Measurements from ENCODE around the gene RNF167.

The RNF167 gene

DNA sequence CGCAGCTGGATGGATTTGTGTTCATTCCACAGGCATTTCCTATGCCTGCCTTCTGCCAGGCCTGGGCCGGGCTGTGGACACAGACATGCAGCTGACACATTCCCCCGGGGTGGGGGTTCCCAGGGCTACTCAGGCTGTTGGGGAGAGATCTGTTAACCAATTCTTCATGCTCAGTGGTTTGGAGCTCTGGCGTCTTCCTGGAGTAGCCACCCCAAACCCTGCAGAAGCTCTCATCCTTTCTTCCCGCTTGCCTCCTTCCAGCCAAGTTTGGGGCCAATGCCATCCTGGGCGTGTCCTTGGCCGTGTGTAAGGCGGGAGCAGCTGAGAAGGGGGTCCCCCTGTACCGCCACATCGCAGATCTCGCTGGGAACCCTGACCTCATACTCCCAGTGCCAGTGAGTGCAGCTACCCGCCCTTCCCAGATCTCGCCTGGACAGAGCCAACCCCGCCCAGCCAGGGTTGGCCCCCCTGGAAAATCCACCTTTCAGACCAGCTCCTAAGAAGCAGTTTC is 13.4 kb downstream of the RNF167 start:
- DNase-seq = no peak

DNA sequence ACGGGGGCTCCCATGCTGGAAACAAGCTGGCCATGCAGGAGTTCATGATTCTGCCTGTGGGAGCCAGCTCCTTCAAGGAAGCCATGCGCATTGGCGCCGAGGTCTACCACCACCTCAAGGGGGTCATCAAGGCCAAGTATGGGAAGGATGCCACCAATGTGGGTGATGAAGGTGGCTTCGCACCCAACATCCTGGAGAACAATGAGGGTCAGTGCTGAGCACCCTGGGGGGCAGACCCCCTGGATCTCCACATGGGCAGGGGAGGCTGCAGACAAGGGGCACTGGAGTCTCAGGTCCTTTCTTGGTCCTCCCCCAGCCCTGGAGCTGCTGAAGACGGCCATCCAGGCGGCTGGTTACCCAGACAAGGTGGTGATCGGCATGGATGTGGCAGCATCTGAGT is 15.0 kb downstream of the RNF167 start:
- no peak for DNase-seq

DNA sequence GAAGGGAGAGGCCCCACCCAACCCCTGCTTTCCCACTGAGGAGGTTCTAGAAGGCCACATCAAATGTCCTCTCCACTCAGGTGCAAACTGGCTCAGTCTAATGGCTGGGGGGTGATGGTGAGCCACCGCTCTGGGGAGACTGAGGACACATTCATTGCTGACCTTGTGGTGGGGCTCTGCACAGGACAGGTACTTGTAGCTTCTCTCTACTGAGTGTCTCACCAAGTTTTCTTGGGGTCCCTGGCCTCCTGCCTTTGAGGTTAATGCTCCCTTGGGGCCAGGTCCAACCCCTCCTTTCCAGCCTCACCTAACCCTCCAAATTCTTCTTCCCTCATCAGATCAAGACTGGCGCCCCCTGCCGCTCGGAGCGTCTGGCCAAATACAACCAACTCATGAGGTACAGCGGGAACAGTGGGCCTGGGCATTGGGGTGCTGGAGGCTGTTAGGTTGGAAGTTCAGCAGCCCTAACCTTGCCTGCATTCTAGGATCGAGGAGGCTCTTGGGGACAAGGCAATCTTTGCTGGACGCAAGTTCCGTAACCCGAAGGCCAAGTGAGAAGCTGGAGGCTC is 16.5 kb downstream of the RNF167 start:
- DNase-seq = peak in 1 of 2 donors; percentile 36

DNA sequence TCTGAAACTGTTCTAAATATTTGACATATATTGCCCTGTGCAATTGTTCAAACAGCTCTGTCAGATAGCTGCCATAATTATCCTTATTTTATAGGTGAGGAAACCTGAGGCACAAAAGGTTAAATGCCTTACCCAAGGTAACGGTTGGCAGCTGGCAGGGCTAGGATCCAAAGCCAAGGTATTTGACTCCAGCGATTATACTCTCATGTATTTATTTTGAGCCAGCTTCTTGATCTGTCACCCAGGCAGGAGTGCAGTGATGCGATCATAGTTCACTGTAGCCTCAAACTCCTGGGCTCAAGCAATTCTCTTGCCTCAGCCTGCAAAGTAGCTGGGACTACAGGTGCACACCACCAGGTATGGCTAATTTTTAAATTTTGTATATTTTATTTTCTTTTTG is 18.0 kb downstream of the RNF167 start:
- DNase-seq = no peak

GRCh38 chr17:4959261-4959965 is 19.3 kb downstream of the RNF167 start:
- DNase-seq = no peak

DNA sequence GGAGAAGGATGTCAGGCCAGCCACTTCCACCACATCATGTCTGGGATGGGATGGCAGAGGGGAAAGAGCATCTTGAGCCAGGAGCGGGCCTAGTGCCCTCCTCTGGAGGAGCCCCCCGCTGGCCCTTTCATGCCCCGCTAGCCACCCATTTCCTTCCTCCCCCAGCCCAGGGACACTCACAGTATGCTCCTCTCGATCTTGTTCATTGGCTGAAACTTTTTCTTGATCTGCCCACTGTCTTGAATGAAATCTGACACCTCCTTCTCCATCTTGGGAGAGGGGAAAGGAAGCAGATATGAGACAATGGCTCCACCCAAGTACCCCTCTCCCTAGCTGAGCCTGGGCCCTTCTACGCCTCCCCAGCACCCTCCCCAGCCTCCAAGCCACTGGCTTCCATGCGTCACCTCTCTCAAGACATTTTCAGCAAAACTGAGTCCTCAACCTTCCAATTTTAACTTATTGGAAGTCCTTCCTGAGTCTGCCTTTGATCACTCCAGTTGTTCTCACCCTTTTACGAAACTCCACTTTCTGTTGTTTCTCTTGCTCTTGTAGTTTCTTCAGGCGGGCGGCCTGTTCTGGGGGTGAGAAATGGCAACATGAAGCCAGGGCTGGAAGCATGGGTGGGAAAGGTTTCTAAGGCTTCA is 20.3 kb downstream of the RNF167 start:
- no peak for DNase-seq

DNA sequence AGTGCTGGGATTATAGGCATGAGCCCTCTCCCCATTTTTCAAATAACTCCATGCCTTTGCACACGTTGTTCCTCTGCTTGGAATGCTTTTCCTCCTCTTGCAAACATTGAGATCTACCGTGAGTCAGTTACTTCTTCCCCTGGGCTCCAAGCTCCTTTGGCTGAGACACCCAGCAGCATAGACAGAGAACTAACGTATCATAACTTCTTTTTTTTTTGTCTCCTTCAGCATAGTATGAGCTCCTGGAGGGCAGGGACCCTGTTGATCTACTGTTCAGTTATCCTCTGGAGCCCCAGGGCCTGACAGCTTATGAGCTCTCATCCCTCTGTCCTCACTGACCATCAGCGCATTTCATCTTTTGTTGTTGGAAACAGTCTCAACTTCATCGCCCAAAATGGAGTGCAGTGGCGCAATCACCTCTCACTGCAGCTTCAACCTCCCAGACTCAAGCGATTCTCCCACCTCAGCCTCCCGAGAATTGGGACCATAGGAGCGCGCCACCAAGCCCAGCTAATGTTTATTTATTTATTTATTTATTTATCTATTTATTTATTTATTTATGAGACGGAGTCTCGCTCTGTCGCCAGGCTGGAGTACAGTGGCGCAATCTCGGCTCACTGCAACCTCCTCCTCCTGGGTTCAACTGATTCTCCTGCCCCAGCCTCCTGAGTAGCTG is 25.4 kb downstream of the RNF167 start:
- no peak for DNase-seq

- DNase-seq = peak; percentile 99
Observed at GRCh38 chr17:4966844-4967538, 26.9 kb downstream of the RNF167 start.

DNA sequence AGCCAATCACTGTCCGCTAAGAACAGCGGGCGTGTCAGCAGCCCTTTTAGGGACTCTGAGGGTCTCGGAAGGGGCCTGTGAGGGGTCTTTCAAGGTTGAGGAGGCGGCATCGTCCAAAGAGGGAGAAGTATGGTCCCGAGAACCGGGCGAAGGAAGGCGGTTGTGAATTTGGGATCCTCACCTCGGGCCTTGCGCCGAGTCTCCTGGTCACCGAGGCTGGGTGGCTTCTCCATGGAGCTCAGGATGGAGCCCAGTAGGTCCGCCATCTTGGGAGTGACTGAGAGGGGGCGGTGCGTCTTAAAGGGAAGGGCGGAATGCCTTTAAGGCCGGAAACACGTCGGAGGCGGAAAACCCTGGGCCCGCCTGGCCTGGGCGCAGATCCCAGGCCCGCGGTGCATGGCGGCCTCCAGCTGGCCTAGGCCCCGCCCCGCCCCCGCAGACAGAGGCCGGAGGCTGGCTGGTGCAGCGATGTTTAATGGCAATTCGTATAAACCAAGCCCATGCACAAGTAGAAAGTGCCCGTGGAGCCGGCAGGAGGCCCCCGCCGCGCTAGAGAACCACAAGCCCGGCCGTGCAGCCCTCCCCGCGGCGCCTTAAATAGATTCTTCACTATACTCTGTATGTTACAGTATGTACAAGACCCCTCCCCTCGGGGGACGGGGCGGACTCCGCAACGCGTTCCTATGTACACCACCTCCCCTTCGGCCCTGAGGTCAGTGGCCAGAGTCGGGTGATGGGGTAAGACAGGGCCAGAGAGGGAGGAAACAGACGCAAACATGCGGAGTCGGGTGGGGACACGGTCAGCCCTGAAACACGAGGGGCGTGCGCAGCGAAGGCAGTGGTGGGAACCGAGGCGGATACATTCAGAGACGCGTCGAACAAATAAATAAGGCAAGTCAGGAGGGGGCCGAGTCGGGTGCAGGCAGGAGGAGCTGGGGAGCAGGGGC is 27.7 kb downstream of the RNF167 start, which contains the start of gene SPAG7:
SPAG7 (minus strand) TSS at position 279 of the 947 bp plus-strand sequence; CDS start at position 266, 13 bp downstream.
- peak; percentile 97 for DNase-seq

DNA sequence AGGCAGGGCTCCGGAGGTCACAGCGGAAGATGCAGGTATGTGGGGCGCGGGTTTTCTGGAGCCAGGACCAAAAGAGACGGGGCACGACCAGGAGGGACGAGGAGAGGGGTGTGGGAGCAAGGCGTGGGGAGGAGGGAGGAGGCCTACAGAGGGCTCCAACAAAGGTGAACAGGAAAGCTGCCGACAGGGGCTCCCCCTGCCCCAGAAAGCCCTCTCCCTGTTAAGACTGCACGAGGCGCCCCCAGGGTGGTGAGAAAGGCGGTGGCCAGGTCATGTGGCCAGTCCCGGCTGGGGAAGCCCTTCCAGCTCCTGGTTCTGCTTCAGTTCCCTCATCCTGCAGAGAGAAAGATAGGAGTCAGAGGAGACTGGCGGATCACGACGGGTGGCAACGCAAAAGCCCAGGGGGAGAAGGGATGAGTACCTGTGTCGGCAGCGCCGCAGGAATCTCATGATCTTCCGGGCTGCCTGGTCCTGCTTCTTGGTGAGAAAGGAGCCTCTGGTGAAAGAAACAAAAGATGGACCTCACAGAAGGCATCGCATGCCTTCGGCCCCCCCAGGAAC is 28.5 kb downstream of the RNF167 start:
- peak in 1 of 2 donors; percentile 50 for DNase-seq

DNA sequence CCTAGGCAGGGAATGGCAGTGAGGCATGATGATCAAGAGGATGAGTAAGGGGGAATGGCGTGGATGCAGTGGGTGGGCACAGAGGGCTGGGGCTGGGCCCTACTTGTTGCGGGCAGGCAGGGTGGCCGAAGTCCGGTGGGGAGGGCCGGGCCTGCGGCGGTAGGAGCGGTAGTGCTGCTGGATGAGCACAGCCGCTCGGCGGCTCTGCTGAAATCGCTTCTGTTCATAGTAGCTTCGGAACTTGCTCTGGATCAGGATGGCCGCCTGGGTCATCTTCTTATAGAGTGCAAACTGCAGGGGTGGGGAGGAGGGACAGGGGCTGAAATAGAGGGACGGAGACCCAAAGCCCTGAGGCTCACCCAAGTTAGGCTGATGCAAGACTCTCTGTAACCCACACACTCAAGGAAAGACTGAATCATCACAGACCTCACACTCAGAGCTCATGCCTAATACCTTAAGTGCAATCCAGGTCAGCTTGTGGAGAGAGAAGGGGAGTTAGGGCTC is 29.0 kb downstream of the RNF167 start:
- peak; percentile 45 to 70 for DNase-seq

DNA sequence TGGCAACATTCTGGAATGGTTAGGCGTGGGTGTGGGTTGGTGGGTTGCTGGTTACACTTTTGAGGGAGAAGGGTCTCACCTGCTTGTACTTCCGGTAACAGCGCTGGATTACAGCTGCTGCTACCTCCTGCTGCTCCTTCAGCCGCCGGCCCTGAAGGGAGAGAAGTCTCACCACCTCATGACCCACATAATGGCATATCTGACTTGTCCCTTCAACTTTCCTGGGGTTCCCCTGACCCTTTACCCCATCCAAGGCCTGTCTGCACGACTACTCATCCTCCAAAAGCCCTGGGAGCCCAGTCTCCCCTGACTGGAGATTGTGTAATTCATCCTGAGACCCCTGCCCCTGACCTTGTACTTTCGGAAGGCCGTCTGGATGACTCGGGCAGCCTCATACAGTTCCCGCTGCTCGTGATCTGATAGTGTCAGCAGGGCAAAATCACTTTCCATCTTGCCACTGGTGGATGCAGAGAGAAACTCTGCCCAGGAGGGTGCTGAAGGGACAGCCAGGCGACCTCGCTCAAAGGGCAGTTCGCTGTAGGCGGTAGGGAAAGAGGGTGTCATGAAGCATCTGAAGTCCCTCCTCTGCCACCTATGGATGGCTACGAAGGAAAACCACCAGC is 29.6 kb downstream of the RNF167 start:
- DNase-seq = no peak

DNA sequence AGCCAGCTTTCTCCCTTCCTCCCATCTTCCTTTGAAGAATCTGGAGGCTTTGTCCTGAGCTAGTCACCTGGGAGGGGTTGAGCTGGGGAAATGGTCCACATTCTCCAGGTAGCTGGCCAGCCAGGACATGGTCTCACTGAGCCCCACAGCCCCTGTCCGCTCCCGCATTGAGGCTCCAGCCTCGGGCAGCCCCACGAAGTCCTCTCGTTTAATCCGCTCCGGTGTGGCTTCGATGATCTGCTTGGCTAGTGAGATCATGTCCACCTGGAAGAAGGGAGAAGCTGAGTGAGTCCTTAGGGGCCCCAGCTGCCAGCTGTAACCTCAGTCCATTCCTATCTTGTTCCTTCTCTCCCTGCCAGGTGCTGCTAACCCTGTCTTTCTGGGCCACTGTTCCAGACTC is 30.2 kb downstream of the RNF167 start:
- no peak for DNase-seq

DNA sequence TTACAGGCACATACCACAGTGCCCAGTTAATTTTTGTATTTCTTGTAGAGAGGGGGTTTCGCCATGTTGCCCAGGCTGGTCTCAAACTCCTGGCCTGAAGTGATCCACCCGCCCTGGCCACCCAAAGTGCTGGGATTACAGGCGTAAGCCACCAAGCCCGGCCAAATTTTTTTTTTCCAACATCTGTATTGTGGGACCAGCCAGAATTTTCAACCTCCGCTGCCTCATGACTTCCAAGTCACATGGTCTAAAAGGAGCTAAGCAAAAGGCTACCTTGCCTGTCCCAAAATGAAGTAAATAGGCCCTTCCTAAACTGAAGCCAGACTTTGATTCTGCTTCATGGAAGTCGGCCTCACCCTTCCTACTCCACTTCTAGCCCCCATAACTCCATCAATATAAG is 31.8 kb downstream of the RNF167 start:
- no peak for DNase-seq

DNA sequence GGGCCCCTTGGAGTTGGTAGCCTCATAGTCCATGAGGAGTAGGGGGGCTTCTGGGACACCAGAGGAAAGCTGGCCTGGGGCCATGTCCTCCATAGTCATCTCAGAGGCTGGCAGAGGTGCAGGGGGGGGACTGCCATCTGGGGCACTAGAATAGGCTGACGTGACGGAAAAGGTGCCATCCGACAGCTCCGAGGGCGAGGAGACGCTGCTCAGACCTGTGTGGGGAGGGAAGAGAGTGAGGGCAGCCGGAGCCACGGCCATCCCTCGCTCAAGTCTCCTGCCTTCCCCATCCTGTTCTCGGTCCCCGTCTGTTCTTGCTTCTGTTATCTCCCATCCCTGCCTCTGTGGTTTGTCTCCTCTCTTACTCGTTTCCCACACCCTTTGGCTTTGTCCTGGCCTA is 32.3 kb downstream of the RNF167 start:
- no peak for DNase-seq

DNA sequence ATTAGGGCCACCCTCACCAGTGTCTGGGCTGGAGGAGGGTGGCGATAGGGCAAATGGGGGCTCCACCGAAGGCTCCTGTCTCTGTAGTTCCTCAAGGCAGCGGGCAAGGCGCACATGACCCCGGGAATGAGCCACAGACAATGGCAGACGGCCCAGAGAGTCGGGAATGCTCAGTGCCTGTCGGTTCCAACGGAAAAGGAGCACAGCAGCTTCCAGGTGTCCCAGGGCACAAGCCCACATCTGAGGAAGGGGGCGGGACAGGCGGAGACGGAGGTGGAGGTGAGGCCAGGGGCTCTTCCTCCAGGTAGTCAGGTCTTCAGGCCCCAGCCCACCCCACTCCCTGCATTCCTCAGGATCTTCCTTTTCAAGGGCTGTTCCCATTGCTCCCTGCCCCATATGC is 32.7 kb downstream of the RNF167 start:
- DNase-seq = no peak

GRCh38 chr17:4973256-4974114 is 33.4 kb downstream of the RNF167 start:
- DNase-seq = peak; percentile 47 to 64

DNA sequence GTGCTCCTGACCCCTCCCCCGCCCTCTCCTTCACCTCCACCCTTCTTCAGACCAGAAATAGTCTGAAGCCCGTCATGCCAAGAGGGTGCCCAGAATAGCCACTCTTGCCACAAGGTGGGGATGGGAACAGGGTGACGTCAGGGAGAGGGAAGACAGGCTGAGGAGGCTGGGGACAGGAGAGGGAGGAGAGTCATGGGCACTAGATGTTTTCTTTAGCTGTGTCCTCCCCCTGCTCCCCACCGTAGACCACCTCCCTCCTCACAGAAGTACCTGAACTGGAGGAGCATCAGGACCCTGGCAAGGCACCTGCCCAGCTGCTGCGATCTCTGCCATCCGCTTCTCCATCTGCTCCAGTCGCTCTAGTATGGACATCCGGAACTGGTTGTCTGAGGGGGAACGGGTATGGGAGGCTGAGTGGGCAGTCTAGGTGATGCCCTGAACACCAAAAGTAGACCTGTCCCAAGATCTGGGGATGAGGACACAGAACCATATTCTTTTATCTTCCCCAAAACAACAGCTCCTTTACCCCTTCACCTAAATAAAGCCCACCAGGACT is 34.1 kb downstream of the RNF167 start:
- DNase-seq = no peak

- DNase-seq = peak; percentile 75 to 76
Observed at GRCh38 chr17:4978726-4979125, 38.7 kb downstream of the RNF167 start.
